ENCODE results near the gene PLCXD3.

DNA sequence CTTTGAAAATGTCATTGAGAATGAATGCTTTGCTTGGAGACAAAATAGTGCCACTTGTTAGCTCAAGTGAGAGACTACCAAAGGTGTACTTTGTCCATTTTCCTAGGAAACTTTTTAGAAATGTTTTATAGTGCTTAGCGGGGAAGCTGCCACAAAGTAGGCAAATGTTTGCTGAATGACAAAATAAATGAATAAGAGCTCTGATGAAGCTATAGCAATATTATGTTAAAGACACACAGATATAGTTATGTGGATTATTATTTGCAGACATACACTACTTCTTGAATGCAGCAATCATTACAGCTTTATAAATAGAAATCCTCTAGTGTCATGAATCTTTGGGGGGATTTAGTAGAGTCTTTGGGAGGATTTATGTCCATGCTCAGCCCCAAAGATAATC is 204.4 kb downstream of the PLCXD3 start:
- TF ChIP-seq, protein P1, sequence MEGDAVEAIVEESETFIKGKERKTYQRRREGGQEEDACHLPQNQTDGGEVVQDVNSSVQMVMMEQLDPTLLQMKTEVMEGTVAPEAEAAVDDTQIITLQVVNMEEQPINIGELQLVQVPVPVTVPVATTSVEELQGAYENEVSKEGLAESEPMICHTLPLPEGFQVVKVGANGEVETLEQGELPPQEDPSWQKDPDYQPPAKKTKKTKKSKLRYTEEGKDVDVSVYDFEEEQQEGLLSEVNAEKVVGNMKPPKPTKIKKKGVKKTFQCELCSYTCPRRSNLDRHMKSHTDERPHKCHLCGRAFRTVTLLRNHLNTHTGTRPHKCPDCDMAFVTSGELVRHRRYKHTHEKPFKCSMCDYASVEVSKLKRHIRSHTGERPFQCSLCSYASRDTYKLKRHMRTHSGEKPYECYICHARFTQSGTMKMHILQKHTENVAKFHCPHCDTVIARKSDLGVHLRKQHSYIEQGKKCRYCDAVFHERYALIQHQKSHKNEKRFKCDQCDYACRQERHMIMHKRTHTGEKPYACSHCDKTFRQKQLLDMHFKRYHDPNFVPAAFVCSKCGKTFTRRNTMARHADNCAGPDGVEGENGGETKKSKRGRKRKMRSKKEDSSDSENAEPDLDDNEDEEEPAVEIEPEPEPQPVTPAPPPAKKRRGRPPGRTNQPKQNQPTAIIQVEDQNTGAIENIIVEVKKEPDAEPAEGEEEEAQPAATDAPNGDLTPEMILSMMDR (IDR thresholded peaks at IDR 0.05 in 8 of 11, conservative IDR thresholded peaks at IDR 0.05 in 3 of 11): no peak
- no peak for TF ChIP-seq POLR2A (IDR thresholded peaks at IDR 0.05)
- no peak for TF ChIP-seq POLR2AphosphoS5 (IDR thresholded peaks at IDR 0.05)

All from spleen (tissue), 7 donors.